Measurements from ENCODE around the gene FOXL2NB. TPM values are rescaled to one million over a fixed set of nuclear protein-coding genes. Genes with fewer than 3 reads are reported as not detected.
A peak's percentile ranks its signal among the peaks of the same experiment; 100 is the strongest.

Gene FOXL2NB
- polyA plus RNA-seq, 1 experiment: 0.13 TPM

- ChIA-PET POLR2A (no interaction called here), CTCF (interaction anchor here (0.6 to 14.1 kb wide), 35 partner anchors 8 to 588 kb away, joined by 3 to 291 read pairs (median 5); partner anchors contain the start of genes CEP70 and ESYT3)
- Histone ChIP-seq H3K36me3 (ENCODE audit: control insufficient read depth, insufficient read depth, low read length) (no peaks in the 10 kb centered on the region), H3K27me3 (ENCODE audit: control insufficient read depth, insufficient read depth, low read length) (peaks cover 4% of the 10 kb centered on the region), H3K4me3 (ENCODE audit: low read depth, low read length) (no peak overlapping the region)
- TF ChIP-seq CTCF (IDR thresholded peaks at IDR 0.05; ENCODE audit: insufficient read depth, low read depth, low read length): peak; percentile 91
- no peak for DNase-seq (ENCODE audit: low read depth)
Observed at GRCh38 chr3:138923531-138923994, 23.5 kb upstream of the FOXL2NB start.

GRCh38 chr3:138928727-138929372 is 18.2 kb upstream of the FOXL2NB start:
- TF ChIP-seq CTCF (IDR thresholded peaks at IDR 0.05; ENCODE audit: insufficient read depth, low read depth, low read length): no peak
- Histone ChIP-seq H3K27me3 (ENCODE audit: control insufficient read depth, insufficient read depth, low read length) (peaks cover 9% of the 10 kb centered on the region), H3K4me3 (ENCODE audit: low read depth, low read length) (no peak overlapping the region), H3K36me3 (ENCODE audit: control insufficient read depth, insufficient read depth, low read length) (no peaks in the 10 kb centered on the region)
- ChIA-PET POLR2A (no interaction called here), CTCF (interaction anchor here (0.7 to 1.3 kb wide), 2 partner anchors 13 to 511 kb away, joined by 3 read pairs; no protein-coding TSS in a partner anchor)
- no peak for DNase-seq (ENCODE audit: low read depth)

- no peak for TF ChIP-seq CTCF (IDR thresholded peaks at IDR 0.05; ENCODE audit: insufficient read depth, low read depth, low read length)
- peaks cover 33% of the 10 kb centered on the region for H3K27me3 ChIP-seq (ENCODE audit: control insufficient read depth, insufficient read depth, low read length)
- no peak overlapping the region for H3K4me3 ChIP-seq (ENCODE audit: low read depth, low read length)
- POLR2A ChIA-PET: no interaction called here
- no peak for DNase-seq (ENCODE audit: low read depth)
- no peaks in the 10 kb centered on the region for H3K36me3 ChIP-seq (ENCODE audit: control insufficient read depth, insufficient read depth, low read length)
- CTCF ChIA-PET: interaction anchor here (1.7 to 9.8 kb wide), 2 partner anchors 12 to 396 kb away, joined by 5 to 185 read pairs; no protein-coding TSS in a partner anchor
Observed at GRCh38 chr3:138933068-138933668, 13.8 kb upstream of the FOXL2NB start.

- Histone ChIP-seq H3K4me3 (ENCODE audit: low read depth, low read length) (no peak overlapping the region), H3K36me3 (ENCODE audit: control insufficient read depth, insufficient read depth, low read length) (no peaks in the 10 kb centered on the region), H3K27me3 (ENCODE audit: control insufficient read depth, insufficient read depth, low read length) (peaks cover 42% of the 10 kb centered on the region)
- TF ChIP-seq CTCF (IDR thresholded peaks at IDR 0.05; ENCODE audit: insufficient read depth, low read depth, low read length): no peak
- ChIA-PET CTCF (interaction anchor here (0.6 to 9.8 kb wide), 9 partner anchors 13 to 516 kb away, joined by 3 to 185 read pairs (median 4); partner anchors contain the start of gene CEP70), POLR2A (no interaction called here)
- no peak for DNase-seq (ENCODE audit: low read depth)
Observed at GRCh38 chr3:138933981-138934691, 12.9 kb upstream of the FOXL2NB start.

GRCh38 chr3:138935505-138935862 is 11.5 kb upstream of the FOXL2NB start:
- Histone ChIP-seq H3K27me3 (ENCODE audit: control insufficient read depth, insufficient read depth, low read length) (peaks cover 49% of the 10 kb centered on the region), H3K36me3 (ENCODE audit: control insufficient read depth, insufficient read depth, low read length) (no peaks in the 10 kb centered on the region), H3K4me3 (ENCODE audit: low read depth, low read length) (no peak overlapping the region)
- ChIA-PET CTCF (interaction anchor here (0.6 to 9.8 kb wide), 24 partner anchors 11 to 447 kb away, joined by 3 to 185 read pairs (median 4); partner anchors contain the start of genes CEP70, FOXL2 and FOXL2NB), POLR2A (no interaction called here)
- TF ChIP-seq CTCF (IDR thresholded peaks at IDR 0.05; ENCODE audit: insufficient read depth, low read depth, low read length): no peak
- no peak for DNase-seq (ENCODE audit: low read depth)
